Astrocyte of the hippocampus (primary cell): Measurements from ENCODE around the gene SYNE1.

ENCODE experiments used
- DNase-seq: peaks from one replicate; pipeline ENCODE4 v3.0.0; 2011; ENCODE audit warnings: low read depth, low spot score

The SYNE1 gene

DNA sequence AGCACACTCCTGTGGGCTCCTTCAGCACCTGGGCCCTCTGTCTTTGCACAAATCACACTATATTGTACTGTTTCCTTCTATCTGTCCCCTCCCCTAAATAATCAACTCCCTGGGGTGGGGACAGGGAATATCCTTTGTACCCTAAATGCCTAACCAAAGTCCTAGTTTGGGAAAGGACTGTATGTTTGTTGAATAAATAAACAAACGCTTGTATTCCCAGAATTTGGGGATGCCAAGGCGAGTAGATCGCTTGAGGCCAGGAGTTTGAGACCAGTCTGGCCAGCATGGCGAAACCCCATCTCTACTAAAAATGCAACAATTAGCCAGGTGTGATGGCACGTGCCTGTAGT is 322.7 kb downstream of the SYNE1 start:
- DNase-seq, result no peak

DNA sequence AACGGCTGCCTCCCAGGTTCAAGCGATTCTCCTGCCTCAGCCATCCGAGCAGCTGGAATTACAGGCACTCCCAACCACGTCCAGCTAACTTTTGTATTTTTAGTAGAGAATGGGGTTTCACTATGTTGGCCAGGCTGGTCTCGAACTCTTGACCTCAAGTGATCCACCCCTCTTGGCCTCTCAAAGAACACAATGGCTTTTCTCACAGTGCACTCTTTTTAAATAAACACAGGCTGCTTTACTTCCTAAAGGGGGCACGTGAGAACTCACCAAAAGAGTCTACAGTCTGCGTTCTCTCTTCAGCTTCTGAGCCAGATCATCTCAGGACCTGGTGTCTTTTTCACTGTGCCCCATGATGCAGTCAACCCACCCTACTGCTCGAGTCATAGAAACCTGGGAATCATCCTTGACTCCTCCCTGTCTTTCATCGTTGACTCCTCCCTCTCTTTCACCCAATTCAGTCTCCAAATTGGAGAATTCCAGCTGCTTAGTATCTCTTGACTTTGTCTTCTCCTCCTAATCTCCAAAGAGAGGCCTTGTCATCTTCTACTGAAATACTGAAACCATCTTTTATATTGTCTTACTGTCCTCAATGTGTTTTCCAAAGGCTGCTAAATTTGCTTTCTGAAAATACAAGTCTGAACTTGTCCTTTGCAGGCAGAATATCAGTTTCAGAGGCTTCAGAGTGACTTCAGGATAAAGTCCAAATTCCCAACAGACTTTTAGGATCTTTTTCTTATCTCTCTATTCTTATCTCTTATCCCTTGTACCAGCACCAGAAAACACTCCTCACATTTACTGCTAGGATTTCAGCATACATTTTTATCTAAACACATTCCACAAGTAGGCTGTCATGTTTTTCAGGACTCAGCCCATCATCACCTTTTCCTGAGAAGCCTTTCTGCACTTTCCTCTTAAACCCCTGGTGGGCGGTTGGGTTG is 323.4 kb downstream of the SYNE1 start:
- DNase-seq, result peak; percentile 42

DNA sequence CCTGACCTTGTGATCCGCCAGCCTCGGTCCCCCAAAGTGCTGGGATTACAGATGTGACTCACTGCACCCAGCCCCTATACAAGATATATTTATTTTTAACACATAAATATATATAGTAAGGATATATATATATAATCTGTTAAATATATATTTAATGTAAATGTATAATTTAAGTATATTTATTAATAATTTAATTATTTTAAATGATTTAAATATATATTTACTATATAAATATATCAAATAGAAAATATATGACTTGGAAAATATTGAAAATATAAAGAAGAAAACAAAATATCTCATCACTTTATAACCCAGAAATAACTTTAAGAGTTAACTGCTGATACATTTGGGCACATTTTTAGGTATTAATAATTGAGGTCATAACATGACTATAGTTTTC is 324.7 kb downstream of the SYNE1 start:
- no peak for DNase-seq

DNA sequence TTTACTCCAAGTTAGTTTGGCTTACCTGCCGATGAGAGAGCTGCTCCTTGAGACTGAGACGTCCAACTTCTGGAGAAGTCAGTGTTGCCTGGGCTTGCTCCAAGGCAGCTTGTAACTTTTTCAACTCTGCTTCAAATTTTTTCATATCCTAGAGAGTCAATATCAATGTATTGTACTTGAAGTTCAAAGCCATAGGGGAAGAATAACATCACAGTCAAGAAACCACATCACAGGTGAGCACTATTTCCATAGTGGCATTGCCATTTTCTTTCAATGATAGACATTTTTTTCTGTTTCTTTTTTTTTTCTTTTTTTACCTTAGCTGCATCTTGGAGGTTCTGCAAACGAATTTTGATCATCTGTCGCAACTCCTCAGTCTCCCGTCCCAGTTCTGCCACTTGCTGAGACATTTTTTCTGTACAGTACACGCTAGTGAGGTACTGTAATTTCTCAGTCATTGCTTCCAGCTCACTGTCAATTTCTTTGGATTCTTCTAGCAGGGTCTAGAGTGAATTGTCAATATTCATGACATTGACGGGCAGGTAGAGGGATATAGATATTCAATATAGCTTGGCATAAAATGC is 326.7 kb downstream of the SYNE1 start:
- no peak for DNase-seq

DNA sequence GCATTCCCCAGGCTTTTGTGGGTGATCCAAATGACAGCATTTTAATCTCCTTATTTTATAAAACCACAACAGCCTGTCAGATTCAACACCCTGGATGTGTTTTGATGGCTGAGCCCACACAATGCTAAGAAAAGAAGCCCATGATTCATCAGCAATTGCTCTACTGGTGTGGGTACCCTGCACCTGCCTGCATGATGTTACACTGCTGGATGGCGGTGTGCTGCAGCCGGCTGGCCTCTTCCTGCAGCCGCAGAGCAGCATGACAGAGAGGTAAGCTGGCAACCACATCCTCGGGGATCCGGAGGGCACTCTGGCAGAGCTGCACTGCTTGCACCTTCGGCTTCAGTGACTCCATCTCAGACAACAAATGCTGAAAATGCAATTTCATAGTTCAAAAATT is 327.5 kb downstream of the SYNE1 start:
- peak; percentile 44 for DNase-seq

DNA sequence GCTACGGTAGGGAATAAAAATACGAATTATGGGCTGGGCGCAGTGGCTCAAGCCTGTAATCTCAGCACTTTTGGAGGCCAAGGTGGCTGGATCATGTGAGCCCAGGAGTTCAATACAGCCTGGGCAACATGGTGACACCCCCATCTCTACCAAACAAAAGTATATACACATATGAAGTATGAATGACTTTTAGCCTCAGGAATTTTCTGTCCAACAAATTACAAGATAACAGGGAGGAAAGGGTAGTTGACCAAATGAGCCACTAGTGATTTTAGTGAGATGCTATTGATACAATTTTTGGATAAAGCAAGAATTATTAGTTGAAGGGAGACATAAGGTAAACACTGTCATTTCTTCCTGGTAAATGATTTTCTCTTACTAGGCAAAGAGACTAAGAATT is 328.2 kb downstream of the SYNE1 start:
- DNase-seq, result no peak

DNA sequence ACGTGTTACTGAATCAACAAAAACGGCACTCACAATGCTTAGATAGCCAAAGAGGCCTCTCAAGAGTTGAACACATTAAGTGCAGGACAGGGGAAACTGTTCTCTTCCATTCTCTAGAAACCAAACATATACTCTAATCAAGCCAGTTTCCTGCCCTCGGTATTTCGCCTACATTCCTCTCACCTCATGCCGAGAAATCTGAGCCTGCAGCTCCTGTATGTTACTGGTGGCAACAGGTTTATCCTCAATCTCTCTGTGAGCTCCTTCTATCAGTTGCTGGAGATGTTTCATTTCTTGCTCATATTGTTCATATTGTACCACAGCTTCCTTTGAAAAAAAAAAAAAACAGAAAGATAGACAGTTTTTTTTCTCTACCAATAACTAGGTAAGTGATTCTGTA is 328.9 kb downstream of the SYNE1 start:
- DNase-seq, result no peak

DNA sequence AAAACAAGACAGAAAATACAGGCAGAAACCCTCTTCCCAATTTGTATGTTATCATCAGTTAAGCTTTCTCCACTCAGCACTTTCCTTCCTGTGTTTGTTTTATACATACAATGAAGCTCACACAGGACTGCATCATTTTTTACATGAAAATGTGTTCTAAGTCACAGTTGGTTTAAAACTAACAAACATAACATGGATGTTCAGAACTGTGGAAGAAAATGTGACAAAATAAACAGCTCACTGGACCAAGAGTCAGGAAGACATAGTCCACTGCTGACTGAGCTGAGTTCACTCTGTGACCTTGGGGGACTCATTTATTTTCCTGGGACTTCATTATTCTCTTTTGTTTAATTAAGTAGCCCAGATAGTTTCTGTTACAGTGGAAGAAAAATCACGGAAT is 331.5 kb downstream of the SYNE1 start:
- DNase-seq, result no peak

DNA sequence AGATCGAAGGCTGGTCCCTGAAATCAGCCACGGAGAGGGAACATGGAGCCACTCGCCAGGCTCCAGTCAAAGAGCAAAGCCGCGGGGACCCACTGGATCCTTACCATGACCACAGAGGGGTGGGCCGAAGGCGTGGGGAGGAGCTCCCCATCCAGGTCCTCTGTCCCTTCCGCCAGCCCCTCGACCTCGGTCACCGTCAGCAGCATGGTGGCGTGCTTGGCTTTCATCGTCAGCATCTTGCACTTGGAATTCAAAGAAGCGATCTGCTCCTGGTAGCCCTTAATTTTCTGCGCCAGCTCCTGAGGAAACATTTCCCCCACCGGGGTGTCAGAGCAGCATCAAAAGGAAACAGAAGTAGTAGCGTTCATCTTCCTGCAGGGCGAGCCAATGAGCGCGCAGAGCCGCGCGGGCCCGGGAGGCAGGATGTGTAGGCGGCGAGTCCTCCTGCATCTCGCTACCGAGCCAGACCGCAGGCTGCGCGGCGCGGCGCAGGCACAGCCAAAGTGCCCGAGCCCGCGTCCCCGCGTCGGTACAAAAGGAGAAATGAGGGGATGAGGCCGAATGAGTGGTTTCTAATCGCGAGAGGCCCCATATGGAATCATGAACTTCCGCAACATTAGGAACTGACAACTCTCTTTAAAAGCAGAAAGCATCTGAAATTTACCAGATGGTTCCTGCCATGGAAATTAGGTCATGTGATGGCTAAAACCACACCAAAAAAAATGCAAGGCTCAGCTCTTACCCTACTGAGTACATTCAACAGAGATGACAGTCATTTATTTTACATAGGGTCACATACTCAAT is 335.2 kb downstream of the SYNE1 start:
- DNase-seq, result peak; percentile 96

DNA sequence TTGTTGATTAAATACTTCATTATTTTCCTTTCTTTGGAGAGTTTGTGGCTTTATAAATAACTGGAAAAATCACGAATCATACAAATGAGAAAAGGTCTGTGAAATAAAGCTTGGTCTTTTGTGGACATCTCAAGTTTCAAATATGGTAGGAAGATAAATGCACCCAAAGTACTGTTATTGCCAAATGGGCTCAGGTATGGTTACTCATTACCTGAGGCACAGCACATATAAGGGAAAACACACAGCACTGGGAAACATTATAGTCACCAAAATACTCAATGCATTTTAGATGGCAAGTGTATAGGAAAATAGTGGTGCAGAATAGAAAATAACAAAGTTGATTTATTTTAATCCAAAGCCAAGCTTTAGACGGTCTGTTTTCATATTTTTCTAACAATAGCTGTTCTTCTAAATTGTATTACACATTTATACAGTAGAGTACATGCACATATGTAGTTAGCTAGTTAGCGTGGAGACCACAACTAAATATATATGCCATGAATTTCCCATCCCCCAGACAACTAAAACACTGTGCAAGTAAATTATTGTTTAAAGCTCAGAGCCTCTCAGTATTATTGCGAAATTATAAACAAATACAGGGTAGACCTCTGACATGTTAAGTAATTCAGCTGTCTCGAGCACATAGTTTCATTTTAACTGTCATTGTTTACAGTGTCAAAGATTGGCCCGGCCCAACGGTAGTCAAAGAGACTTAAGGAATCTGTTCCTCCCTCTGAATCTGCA is 336.0 kb downstream of the SYNE1 start:
- DNase-seq, result no peak

DNA sequence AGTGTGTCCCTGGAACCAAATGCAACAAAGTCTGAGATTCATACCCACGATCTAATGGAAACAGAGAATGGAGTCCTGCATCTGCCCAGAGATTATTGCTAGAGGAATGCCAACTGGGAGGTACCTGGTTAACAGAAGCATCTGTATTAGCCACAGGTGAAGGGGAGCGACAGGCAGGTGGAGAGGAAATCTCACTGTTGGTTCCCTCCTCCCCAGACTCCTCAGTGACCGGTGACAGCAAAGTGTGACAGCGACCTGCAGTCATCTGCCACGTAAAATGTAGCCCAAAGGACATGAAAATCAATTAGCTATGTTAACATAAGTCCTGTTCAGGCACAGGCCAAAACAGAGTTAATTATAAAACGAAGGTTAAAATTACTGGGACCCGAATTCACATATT is 336.6 kb downstream of the SYNE1 start:
- no peak for DNase-seq

DNA sequence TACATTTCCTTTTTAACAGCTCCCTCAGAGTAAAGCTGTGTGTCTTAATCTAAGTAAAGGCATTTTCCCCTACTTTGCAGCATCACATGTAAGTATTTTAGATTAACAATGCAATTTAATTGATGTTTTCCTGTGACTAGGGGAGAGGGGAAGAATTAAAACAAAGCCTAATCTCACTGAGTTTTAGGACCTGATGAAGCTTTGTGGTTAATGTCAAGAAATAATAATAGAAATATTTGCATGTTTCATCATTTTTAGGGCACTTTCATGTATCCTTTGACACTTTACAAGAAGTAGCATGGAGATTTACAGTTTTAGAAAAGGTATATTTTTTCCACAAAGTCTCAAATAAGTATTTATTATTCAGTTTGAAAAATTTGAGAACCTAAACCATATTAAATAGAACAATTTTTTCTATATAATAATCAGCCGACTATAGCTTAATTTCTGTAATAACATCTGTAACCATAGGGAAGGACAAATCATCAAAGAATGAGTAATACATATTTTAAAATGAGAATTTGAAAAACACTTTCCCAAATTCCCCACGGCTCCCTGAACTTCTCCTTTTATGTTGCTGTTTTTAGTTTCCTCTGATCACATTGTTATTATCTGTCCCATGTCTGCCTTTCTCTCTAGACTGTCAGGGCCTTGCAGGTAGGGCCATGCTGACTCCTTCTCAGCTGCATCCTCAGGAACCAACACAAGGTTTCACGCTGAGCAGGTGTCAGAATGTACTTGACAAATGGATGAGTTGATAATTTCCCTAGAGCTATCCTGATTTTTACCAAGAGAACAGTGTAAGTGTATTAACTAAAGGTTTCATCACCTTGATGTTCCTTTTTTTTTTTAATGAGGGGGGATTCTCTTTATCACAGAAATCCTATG is 338.1 kb downstream of the SYNE1 start:
- no peak for DNase-seq

DNA sequence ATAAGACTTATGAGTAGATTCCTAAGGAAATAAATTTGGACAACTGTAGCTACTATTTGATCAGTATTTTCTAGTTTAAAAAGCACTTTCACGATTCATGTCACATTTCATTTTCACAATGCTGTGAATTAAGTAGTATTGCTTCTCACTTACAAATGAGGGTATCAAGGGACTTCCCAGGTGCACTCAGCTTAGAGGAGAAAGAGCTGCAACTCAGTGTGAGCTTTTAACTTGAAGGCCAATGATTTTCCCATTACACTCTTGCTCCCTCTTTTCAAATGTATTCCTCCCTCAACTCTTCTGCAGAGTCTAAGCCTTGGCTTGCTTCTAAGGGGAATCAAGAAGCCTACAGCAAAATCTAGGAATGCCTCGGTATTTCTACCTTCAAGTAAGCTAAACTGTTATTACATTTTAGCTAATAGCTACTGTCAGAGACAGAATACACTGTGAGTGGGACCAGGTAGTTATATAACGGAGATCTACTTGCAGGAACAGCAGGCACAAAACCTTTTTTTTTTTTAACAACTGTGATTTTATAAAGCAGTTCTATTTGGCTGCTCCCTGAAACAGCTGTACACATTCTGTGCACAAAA is 339.0 kb downstream of the SYNE1 start:
- DNase-seq, result no peak

DNA sequence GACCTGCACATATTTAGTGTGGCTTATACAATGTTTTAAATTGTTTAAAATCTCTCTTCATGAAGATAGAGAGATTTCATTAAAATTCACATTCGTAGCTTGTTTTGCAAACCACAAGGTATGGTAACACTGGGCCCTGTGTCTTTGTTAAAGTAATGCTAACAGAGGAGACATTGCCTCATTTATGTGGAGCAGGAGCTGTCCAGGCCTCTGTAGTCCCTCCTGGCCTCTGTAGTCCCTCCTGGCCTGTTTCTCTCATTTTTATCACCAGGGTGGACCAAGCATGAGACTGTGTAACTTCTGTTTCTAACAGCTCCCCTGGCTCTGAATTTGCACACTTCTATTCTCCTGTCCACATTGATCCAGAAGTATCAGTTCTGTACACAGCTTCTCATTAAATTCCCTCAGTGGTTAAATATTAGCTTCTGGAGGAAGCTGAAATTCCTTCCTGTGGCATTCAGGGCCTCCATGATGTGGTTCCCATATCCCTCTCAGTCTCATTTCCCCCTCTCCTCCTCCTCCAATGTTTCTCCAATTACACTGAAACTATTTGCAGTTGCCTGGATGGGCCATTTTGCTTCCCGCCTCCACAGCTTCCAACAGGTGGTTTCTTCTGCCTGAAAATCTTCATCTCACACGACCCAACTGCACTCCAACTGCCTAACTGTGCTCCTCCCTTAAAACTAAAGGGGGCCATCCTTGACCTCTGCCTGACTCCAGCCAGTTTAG is 340.4 kb downstream of the SYNE1 start:
- peak; percentile 26 for DNase-seq

DNA sequence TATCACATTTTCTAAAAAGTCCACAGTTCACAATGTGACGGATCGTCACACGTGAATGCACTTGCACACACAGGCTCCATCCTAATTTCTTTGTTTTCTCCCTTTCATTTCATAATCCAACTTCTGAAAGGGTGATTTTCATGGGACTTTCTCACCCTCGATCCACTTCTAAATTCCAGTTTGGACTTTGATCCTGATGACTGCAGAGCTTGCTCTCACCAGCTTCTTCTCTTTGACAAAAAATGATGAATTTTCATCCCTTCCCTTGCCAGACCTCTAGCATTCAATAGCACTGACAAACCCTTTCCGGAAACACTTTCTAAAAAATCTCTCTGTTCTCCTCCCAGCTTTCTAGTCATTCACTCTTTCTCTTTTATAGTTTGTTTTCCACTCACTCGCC is 341.2 kb downstream of the SYNE1 start:
- no peak for DNase-seq

DNA sequence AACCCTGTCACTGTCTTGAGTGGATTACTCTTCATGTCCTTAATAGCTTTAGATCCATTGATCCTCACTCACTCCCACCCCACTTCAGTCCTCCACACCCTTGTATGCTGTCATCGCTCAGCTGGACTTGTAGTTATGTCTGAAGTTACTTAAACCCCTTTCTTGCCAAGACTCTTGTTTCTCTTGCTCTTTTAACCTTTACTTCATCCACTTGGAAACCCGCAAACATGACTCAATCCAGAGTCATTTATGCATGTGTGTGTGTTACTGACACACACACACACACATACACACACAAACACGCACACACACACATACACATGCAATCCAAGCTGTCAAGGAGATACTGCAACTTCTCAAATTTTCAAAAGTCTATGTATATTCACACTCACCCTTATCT is 341.8 kb downstream of the SYNE1 start:
- DNase-seq, result peak; percentile 44

DNA sequence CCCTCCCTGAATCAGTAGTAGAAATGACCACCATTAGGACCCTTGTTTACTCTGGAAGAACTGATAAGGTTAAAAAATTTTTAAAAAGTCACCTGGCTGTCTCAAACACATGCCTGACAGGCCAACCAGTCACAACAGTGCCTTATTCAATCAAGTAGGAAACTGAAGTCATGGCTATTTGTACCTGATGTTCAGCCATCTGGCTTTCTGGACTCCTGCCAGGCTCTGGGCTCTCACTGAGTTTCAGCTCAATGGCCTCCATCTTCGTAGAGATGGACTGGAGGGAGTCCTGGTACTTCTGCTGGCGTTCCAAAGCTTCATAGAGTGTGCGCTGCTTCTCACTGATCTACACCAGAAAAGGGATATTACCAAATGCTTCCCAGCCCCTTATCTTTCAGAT is 343.8 kb downstream of the SYNE1 start:
- no peak for DNase-seq

DNA sequence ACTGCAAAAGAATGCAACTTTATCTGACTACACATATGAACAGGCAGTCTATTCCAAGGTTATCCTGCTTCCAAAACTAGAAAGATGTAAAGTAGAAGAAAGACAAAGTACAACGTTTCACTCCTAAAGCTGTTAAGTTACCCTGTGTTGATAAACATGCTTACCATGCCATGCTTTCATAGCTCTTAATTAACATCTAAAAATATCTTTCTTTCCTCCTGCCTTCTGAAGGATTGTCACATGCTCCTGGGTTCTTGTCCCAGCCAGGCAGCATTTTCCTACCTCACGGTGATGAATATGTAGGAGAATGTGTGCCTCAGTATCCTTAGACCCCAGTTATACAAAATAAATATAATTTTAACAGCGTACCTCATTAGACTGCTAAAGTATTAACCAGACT is 344.6 kb downstream of the SYNE1 start:
- DNase-seq, result no peak

DNA sequence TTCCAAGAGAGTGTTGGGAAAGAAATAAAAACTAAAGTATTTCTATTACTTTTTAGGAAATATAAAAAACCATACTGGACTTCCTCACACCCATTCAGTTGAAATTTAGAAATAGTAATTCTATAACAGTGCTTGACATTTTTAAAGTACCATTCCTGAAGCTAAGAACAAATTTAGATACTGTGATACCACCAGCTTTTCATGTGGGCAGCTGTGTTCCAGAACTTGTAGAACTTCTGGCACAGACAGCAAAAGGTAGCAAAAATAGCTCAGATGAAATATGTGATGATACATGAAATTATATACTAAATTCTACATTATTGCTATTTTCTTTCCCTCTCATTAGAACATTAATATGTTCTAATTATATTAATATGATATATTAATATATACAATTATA is 346.5 kb downstream of the SYNE1 start:
- no peak for DNase-seq

DNA sequence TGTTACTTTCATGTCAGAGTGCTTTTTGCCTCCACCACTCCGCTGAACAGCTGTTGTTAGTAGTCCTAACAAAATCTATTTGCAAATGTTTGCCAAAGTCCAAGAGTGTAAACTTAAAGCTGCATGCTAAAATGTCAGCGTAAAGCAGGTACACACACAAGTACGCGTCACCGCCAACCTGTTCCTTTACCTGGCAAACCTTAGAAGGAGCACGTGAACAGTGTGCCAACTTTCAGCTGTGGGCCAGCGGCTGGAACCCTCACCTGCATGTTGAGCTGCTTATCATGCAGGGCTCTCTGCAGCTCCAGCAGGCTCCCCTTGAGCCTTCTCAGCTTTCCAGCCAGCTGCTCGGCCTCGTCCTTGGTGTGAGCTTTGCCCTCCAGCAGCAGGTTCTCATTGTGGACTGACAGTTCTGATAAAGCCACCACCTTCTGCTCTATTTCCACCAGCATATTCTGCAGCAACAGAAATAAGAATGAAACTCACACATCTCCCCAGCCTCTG is 359.3 kb downstream of the SYNE1 start:
- no peak for DNase-seq
